PC-3 (cell line): Measurements from ENCODE around the gene ALG3.

ENCODE experiments used
- CTCF ChIP-seq: fragments of 300-600 bp; sonication (generic); conservative IDR thresholded peaks from 2 replicates; pipeline ENCODE4 v1.5.1; 2017; ENCODE audit warnings: antibody characterized with exemption, low read depth, mild to moderate bottlenecking, low read length
- EZH2phosphoT487 ChIP-seq: fragments of 300-600 bp; sonication (generic); IDR thresholded peaks from 2 replicates; pipeline ENCODE4 v1.6.1; 2018; ENCODE audit warnings: mild to moderate bottlenecking, antibody characterized with exemption, low read length, borderline replicate concordance

GRCh38 chr3:184236636-184237035 is 12.1 kb downstream of the ALG3 start:
- no peak for TF ChIP-seq CTCF
- no peak for TF ChIP-seq EZH2phosphoT487
